ENCODE data around the gene TAAR6. TPM values are rescaled to one million over a fixed set of nuclear protein-coding genes. Genes with fewer than 3 reads are reported as not detected.

The TAAR6 gene
- total and polyA plus RNA-seq, 2 donors (not counting 3 experiments of a cell fraction or from before 2014, with no cell fraction given) = not detected

DNA sequence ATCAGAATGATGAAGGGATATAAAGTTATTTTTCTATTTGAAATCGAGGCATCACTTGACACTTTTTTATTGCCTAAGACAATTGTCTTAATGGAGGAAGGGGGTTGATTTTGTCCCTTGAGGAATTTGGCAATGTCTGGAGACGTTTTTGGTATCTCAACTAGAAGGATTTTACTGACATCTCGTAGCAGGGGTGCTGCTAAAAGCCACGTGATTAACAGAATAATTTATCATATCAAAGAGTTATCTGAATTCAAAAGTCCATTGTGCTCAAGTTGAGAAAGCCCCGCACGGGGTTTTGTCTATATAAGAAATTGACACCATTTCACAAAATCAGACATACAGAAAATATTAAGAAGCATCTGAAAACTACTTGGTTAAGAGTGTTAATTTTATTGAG lies 1.5 kb upstream of the TAAR6 start:
- POLR2A ChIA-PET = no interaction called here
- dilution Hi-C loops (cut with MboI; ENCODE audit: extremely low pct_ligation_motif_present, low sequenced_read_pairs) (no loop called here), intact Hi-C loops (cut with micrococcal nuclease) (no loop called here)
- DNase-seq (ENCODE audit: low read depth, low spot score) = no peak
- Histone ChIP-seq H4K20me1 (replicated peaks; ENCODE audit: control insufficient read depth, extremely low read depth, insufficient read depth, low read length) (no peaks in the 10 kb centered on the region), H3K27me3 (ENCODE audit: control insufficient read depth in 2 of 2, insufficient read depth in 2 of 2, low read length in 2 of 2) (peaks cover 0 to 8% of the 10 kb centered on the region in 2 experiments), H2AFZ (ENCODE audit: low read depth, low read length) (no peak overlapping the region), H3K79me2 (ENCODE audit: control insufficient read depth, insufficient read depth, low read length) (no peaks in the 10 kb centered on the region), H3K9me3 (replicated peaks; ENCODE audit: control insufficient read depth, insufficient read depth, low read length) (no peaks in the 10 kb centered on the region), H3K4me1 (ENCODE audit: control insufficient read depth, extremely low read depth, insufficient read depth, low read length) (no peaks in the 10 kb centered on the region), H3K27ac (ENCODE audit: insufficient read depth, low read depth, low read length) (no peak overlapping the region), H3K4me3 (replicated peaks in 1 of 3; ENCODE audit: insufficient read depth in 1 of 3, low read depth in 1 of 3, low read length in 3 of 3) (no peak overlapping the region), H3K36me3 (ENCODE audit: control insufficient read depth in 2 of 2, extremely low read depth in 1 of 2, insufficient read depth in 2 of 2, low read length in 2 of 2) (no peaks in the 10 kb centered on the region), H3K4me2 (ENCODE audit: insufficient read depth, low read length) (no peak overlapping the region), H3K9me1 (replicated peaks; ENCODE audit: control insufficient read depth, extremely low read depth, insufficient read depth, low read length) (no peaks in the 10 kb centered on the region), H3K9ac (replicated peaks; ENCODE audit: extremely low read depth, insufficient read depth, low read length) (no peak overlapping the region)
- BruUV-seq (replicated peaks) = no TSS peak
- CTCF ChIA-PET = no interaction called here
- TF ChIP-seq POLR2AphosphoS5 (IDR thresholded peaks at IDR 0.05; ENCODE audit: insufficient read depth, low read depth, low read length) = no peak
- TF ChIP-seq FOS (IDR thresholded peaks at IDR 0.05; ENCODE audit: borderline replicate concordance, insufficient read depth, low read length) = no peak
- no peak for FAIRE-seq

GRCh38 chr6:132569170-132569569 lies 952 bp upstream of the TAAR6 start:
- no TSS peak for BruUV-seq (replicated peaks)

More at GRCh38 chr6:132569170-132569569, 952 bp upstream of the TAAR6 start:
- FAIRE-seq (no peak), DNase-seq (ENCODE audit: low read depth, low spot score) (no peak)
- intact Hi-C loops (cut with micrococcal nuclease) (no loop called here), dilution Hi-C loops (cut with MboI; ENCODE audit: extremely low pct_ligation_motif_present, low sequenced_read_pairs) (no loop called here)
- Histone ChIP-seq H3K79me2 (ENCODE audit: control insufficient read depth, insufficient read depth, low read length) (no peaks in the 10 kb centered on the region), H3K27me3 (ENCODE audit: control insufficient read depth in 2 of 2, insufficient read depth in 2 of 2, low read length in 2 of 2) (peaks cover 0 to 5% of the 10 kb centered on the region in 2 experiments), H3K27ac (ENCODE audit: insufficient read depth, low read depth, low read length) (no peak overlapping the region), H3K4me3 (replicated peaks in 1 of 3; ENCODE audit: insufficient read depth in 1 of 3, low read depth in 1 of 3, low read length in 3 of 3) (no peak overlapping the region), H3K9me1 (replicated peaks; ENCODE audit: control insufficient read depth, extremely low read depth, insufficient read depth, low read length) (no peaks in the 10 kb centered on the region), H3K4me2 (ENCODE audit: insufficient read depth, low read length) (no peak overlapping the region), H4K20me1 (replicated peaks; ENCODE audit: control insufficient read depth, extremely low read depth, insufficient read depth, low read length) (no peaks in the 10 kb centered on the region), H3K9me3 (replicated peaks; ENCODE audit: control insufficient read depth, insufficient read depth, low read length) (no peaks in the 10 kb centered on the region), H3K9ac (replicated peaks; ENCODE audit: extremely low read depth, insufficient read depth, low read length) (no peak overlapping the region), H2AFZ (ENCODE audit: low read depth, low read length) (no peak overlapping the region), H3K4me1 (ENCODE audit: control insufficient read depth, extremely low read depth, insufficient read depth, low read length) (no peaks in the 10 kb centered on the region), H3K36me3 (ENCODE audit: control insufficient read depth in 2 of 2, extremely low read depth in 1 of 2, insufficient read depth in 2 of 2, low read length in 2 of 2) (no peaks in the 10 kb centered on the region)
- POLR2A ChIA-PET = no interaction called here
- CTCF ChIA-PET = no interaction called here
- no peak for TF ChIP-seq GATA2 (IDR thresholded peaks at IDR 0.05; ENCODE audit: insufficient read depth, insufficient read length, low read depth, low read length)
- no peak for TF ChIP-seq FOS (IDR thresholded peaks at IDR 0.05; ENCODE audit: borderline replicate concordance, insufficient read depth, low read length)
- TF ChIP-seq EZH2 (IDR thresholded peaks at IDR 0.05; ENCODE audit: borderline replicate concordance, low read depth, low read length, severe bottlenecking) = no peak
- TF ChIP-seq MAX (IDR thresholded peaks at IDR 0.05; ENCODE audit: insufficient read depth, insufficient read length) = no peak
- no peak for TF ChIP-seq JUN (IDR thresholded peaks at IDR 0.05; ENCODE audit: borderline replicate concordance, insufficient read depth, insufficient read length, low read depth)
- TF ChIP-seq POLR2A (IDR thresholded peaks at IDR 0.05; ENCODE audit: low read depth, low read length) = no peak
- TF ChIP-seq, protein P1, sequence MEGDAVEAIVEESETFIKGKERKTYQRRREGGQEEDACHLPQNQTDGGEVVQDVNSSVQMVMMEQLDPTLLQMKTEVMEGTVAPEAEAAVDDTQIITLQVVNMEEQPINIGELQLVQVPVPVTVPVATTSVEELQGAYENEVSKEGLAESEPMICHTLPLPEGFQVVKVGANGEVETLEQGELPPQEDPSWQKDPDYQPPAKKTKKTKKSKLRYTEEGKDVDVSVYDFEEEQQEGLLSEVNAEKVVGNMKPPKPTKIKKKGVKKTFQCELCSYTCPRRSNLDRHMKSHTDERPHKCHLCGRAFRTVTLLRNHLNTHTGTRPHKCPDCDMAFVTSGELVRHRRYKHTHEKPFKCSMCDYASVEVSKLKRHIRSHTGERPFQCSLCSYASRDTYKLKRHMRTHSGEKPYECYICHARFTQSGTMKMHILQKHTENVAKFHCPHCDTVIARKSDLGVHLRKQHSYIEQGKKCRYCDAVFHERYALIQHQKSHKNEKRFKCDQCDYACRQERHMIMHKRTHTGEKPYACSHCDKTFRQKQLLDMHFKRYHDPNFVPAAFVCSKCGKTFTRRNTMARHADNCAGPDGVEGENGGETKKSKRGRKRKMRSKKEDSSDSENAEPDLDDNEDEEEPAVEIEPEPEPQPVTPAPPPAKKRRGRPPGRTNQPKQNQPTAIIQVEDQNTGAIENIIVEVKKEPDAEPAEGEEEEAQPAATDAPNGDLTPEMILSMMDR (IDR thresholded peaks at IDR 0.05; ENCODE audit: extremely low read depth in 1 of 2, insufficient read depth in 1 of 2, low read depth in 1 of 2, low read length in 2 of 2) = no peak
- no peak for TF ChIP-seq MYC (IDR thresholded peaks at IDR 0.05; ENCODE audit: low read depth, low read length)
- no peak for TF ChIP-seq POLR2AphosphoS5 (IDR thresholded peaks at IDR 0.05; ENCODE audit: insufficient read depth, low read depth, low read length)
